ENCODE measurements around the gene FAM53A. TPM values are rescaled to one million over a fixed set of nuclear protein-coding genes. Genes with fewer than 3 reads are reported as not detected.

FAM53A gene
- polyA plus RNA-seq, 2 of the 4 experiments (the other 2 are of a cell fraction), result 0.87 to 1.2 TPM

DNA sequence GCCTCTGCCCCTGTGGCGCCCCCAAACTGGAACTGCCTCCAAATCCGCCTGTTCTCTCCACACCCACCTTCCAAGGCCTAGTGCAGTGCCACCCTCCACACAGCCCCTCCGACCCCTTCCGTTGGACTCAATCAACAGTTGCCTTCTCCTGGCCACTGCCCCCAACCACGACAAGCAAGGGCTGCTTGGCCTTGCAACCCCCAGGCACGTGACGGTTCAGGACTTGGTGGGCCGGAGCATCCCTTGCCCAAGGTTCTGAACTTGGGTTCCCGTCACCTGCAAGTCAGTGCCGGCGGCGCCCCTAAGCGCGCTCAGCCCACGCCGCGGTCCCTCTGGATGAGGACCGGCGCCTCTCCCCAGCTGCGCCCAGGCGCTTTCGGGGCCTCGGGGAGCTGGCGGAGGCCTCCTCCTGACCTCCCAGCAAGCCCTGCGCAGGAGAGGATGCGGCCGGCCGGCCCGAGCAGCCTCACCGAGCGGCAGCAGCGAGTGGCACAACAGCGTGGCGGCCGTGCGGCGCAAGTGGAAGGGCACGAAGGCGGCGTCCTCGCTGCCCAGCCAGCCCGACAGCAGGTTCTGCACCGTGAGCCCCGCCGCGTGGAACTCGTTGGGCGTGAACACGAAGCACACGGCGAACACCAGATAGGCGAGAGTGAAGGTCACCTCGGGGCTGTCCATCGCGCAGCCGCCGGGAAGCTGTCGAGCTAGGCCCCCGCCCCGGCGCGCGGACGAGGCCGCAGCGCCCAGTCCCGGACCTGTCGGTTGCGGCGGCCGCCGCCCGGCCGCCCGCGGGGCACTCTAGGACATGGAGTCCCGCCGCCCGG lies 36.3 kb upstream of the FAM53A start:
- H3K4me1 ChIP-seq, result peaks cover 19% of the 10 kb centered on the region; the same call in 2 of the 3 replicates
- POLR2A ChIA-PET, result interaction anchor here (1.6 to 1.8 kb wide), 2 partner anchors 8 to 27 kb away, joined by 4 to 20 read pairs; partner anchors contain the start of gene SLBP
- peak; percentile 40 to 54; a peak in 5 of 6 replicates for ATAC-seq
- CTCF ChIA-PET, result interaction anchor here (0.9 to 1.9 kb wide), 3 partner anchors 10 to 54 kb away, joined by 3 to 7 read pairs (median 4); no protein-coding TSS in a partner anchor
- no peak for FAIRE-seq
- DNase-seq (ENCODE audit: low read depth in 1 of 2, low spot score in 1 of 2), result no peak
- peak overlapping the region; percentile 93 to 99 for H3K27ac ChIP-seq
- no peaks in the 10 kb centered on the region for H3K9me3 ChIP-seq
- 71% methylated on average over 1 of the region's 79 CpGs for WGBS (ENCODE audit: missing lambda C conversion rate)
- TF ChIP-seq PHF8 (IDR thresholded peaks at IDR 0.05; ENCODE audit: borderline replicate concordance, low read depth), result peak; percentile 35; the same call in 1 of the 2 replicates
- TF ChIP-seq, protein P1, sequence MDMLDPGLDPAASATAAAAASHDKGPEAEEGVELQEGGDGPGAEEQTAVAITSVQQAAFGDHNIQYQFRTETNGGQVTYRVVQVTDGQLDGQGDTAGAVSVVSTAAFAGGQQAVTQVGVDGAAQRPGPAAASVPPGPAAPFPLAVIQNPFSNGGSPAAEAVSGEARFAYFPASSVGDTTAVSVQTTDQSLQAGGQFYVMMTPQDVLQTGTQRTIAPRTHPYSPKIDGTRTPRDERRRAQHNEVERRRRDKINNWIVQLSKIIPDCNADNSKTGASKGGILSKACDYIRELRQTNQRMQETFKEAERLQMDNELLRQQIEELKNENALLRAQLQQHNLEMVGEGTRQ (IDR thresholded peaks at IDR 0.05), result 0 out of 2 replicates have a peak, but pooled peaks have one; percentile 5
- TF ChIP-seq, protein P2, sequence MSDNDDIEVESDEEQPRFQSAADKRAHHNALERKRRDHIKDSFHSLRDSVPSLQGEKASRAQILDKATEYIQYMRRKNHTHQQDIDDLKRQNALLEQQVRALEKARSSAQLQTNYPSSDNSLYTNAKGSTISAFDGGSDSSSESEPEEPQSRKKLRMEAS (IDR thresholded peaks at IDR 0.05), result peak; percentile 16; the same call in 1 of the 2 replicates
- no peak for TF ChIP-seq BHLHE40 (IDR thresholded peaks at IDR 0.05; ENCODE audit: low read depth, low read length)
- TF ChIP-seq POLR2A (IDR thresholded peaks at IDR 0.05; ENCODE audit: low read length), result peak; percentile 32; the same call in 1 of the 2 replicates
- H3K4me2 ChIP-seq, result peak overlapping the region; percentile 98
- peak overlapping the region; percentile 89 for H3K4me3 ChIP-seq

DNA sequence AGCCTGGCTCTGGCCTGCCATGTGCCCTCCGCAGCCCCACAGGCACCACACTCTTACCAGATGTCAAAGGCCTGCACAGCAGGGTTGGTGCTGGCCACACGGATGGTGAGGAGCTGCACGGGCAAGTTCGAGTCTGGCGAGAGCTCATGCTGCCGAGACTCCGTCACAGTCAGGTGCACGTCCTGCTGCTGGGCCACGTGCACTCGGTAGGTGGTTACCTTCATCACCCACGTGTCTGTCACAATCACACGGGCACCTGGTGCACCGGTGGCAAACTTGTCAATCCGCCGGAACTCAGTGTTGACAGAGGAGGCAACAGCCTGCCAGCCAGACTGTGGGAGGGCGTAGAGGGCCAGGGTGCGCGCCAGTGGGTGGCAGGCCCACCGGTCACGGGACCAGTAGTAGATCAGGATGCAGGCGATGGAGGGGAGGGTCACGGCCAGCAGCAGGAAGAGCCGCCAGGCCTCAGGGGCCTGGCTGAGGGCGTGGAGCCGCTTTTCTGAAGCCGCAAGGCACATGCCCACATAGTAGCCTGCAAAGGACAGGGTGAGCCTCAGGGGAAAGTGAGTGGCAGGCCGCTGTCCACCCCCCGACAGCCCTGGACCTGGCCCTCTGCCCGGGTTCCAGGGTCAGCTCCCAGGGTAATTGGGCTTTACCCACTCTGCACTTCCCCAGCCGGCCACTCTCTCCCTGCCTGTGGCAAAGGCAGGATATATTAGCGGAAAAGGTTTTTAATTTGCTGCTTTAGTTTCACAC lies 34.2 kb upstream of the FAM53A start:
- Histone ChIP-seq H3K27ac (no peak overlapping the region), H3K4me1 (peaks cover 31% of the 10 kb centered on the region), H3K4me3 (no peak overlapping the region), H3K9me3 (no peaks in the 10 kb centered on the region), H3K4me2 (no peak overlapping the region)
- DNase-seq (ENCODE audit: low read depth in 1 of 2, low spot score in 1 of 2) (no peak), ATAC-seq (no peak), FAIRE-seq (no peak)
- CTCF ChIA-PET, result interaction anchor here (0.8 to 2.1 kb wide), 3 partner anchors 8 to 359 kb away, joined by 3 to 9 read pairs (median 7); no protein-coding TSS in a partner anchor
- WGBS (ENCODE audit: missing lambda C conversion rate), result 89% methylated on average over 20 of the region's 31 CpGs
- TF ChIP-seq CEBPB (IDR thresholded peaks at IDR 0.05), result no peak
- no peak for TF ChIP-seq HDAC2 (IDR thresholded peaks at IDR 0.05)
- TF ChIP-seq, protein P1 (IDR thresholded peaks at IDR 0.05), result no peak
- no peak for TF ChIP-seq FOSB (CRISPR knock-in tag; IDR thresholded peaks at IDR 0.05)
- no peak for TF ChIP-seq SMC3 (IDR thresholded peaks at IDR 0.05)
- TF ChIP-seq, protein P3, sequence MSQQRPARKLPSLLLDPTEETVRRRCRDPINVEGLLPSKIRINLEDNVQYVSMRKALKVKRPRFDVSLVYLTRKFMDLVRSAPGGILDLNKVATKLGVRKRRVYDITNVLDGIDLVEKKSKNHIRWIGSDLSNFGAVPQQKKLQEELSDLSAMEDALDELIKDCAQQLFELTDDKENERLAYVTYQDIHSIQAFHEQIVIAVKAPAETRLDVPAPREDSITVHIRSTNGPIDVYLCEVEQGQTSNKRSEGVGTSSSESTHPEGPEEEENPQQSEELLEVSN (IDR thresholded peaks at IDR 0.05; ENCODE audit: borderline replicate concordance, low read depth), result no peak
- TF ChIP-seq, protein P4, sequence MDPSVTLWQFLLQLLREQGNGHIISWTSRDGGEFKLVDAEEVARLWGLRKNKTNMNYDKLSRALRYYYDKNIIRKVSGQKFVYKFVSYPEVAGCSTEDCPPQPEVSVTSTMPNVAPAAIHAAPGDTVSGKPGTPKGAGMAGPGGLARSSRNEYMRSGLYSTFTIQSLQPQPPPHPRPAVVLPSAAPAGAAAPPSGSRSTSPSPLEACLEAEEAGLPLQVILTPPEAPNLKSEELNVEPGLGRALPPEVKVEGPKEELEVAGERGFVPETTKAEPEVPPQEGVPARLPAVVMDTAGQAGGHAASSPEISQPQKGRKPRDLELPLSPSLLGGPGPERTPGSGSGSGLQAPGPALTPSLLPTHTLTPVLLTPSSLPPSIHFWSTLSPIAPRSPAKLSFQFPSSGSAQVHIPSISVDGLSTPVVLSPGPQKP (IDR thresholded peaks at IDR 0.05; ENCODE audit: low read depth, low read length), result no peak
- TF ChIP-seq, protein P5, sequence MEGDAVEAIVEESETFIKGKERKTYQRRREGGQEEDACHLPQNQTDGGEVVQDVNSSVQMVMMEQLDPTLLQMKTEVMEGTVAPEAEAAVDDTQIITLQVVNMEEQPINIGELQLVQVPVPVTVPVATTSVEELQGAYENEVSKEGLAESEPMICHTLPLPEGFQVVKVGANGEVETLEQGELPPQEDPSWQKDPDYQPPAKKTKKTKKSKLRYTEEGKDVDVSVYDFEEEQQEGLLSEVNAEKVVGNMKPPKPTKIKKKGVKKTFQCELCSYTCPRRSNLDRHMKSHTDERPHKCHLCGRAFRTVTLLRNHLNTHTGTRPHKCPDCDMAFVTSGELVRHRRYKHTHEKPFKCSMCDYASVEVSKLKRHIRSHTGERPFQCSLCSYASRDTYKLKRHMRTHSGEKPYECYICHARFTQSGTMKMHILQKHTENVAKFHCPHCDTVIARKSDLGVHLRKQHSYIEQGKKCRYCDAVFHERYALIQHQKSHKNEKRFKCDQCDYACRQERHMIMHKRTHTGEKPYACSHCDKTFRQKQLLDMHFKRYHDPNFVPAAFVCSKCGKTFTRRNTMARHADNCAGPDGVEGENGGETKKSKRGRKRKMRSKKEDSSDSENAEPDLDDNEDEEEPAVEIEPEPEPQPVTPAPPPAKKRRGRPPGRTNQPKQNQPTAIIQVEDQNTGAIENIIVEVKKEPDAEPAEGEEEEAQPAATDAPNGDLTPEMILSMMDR (IDR thresholded peaks at IDR 0.05), result no peak
- TF ChIP-seq, protein P6, sequence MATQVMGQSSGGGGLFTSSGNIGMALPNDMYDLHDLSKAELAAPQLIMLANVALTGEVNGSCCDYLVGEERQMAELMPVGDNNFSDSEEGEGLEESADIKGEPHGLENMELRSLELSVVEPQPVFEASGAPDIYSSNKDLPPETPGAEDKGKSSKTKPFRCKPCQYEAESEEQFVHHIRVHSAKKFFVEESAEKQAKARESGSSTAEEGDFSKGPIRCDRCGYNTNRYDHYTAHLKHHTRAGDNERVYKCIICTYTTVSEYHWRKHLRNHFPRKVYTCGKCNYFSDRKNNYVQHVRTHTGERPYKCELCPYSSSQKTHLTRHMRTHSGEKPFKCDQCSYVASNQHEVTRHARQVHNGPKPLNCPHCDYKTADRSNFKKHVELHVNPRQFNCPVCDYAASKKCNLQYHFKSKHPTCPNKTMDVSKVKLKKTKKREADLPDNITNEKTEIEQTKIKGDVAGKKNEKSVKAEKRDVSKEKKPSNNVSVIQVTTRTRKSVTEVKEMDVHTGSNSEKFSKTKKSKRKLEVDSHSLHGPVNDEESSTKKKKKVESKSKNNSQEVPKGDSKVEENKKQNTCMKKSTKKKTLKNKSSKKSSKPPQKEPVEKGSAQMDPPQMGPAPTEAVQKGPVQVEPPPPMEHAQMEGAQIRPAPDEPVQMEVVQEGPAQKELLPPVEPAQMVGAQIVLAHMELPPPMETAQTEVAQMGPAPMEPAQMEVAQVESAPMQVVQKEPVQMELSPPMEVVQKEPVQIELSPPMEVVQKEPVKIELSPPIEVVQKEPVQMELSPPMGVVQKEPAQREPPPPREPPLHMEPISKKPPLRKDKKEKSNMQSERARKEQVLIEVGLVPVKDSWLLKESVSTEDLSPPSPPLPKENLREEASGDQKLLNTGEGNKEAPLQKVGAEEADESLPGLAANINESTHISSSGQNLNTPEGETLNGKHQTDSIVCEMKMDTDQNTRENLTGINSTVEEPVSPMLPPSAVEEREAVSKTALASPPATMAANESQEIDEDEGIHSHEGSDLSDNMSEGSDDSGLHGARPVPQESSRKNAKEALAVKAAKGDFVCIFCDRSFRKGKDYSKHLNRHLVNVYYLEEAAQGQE (IDR thresholded peaks at IDR 0.05), result no peak
- TF ChIP-seq POLR2AphosphoS2 (conservative IDR thresholded peaks at IDR 0.05; ENCODE audit: low read length), result no peak
- TF ChIP-seq KDM5A (IDR thresholded peaks at IDR 0.05), result no peak
- POLR2A ChIA-PET, result no interaction called here

Data from A549 (cell line).